GM18868 (cell line): ENCODE measurements around the gene SUN2.
A peak's percentile ranks its signal among the peaks of the same experiment; 100 is the strongest.

ENCODE experiments used
- ATAC-seq: cut with Tn5 transposase; IDR thresholded peaks from one replicate; pipeline ENCODE4 v1.9.1; 2021; ENCODE audit warnings: mild to moderate bottlenecking, moderate library complexity; ENCODE audit not compliant: unreplicated experiment

Gene SUN2

GRCh38 chr22:38777087-38777671 lies 21.4 kb upstream of the SUN2 start:
- ATAC-seq: no peak

- no peak for ATAC-seq
These were observed 20.3 kb upstream of the SUN2 start for GRCh38 chr22:38776086-38776485.

- no peak for ATAC-seq
These were observed 19.9 kb upstream of the SUN2 start for GRCh38 chr22:38775656-38776055.

DNA sequence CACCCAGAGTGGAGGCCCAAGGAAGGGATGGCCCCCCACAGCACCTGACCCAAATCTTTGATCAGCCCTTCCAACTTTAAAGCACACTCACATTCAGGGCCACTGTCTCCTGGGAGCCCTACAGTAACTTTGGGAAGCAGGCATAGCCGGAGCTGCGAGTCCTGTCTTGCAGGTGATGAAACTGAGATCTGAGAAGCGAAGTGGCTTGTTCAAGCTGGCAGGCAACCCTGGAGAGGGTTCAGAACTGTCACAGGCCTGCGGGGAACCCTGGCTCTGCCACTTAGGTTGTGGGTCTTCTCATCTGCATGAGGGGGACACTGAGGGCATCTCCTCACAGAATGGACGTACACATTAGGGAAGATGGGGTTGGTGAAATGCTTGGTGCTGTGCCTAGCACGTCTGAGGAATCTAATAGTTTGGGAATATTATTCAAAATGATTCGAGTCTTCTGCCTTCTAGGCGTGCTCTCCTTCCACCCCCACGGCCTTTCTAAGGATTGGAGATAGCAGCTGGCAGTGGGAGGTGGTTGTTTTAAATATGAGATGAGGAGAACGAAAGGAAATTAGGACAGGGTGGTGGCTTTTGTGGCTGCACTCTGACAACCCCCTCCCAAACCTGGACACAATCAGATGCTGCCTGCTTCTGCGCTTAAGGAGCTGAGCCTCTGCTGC lies 18.8 kb upstream of the SUN2 start:
- ATAC-seq: no peak

DNA sequence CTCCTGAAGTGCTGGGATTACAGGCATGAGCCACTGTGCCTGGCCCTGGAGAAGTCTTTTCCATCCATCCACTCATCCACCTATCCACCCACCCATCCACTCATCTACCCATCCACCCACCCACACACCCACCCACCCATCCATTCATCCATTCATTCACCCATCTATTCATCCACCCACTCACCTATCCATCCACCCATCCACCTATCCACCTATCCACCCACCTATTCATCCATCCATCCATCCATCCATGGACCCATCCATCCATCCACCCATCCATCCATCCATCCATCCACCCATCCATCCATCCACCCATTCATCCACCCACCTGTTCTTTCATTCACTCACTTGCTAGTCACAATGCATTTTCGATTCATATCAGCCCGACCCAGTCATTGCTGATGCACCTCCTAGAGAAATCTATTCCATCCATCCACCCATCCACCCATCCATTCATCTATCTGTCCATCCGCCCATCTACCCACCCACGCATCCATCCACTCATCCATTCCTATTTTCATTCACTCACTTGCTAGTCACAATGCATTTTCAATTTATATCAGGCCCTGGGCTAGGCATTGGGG lies 17.7 kb upstream of the SUN2 start:
- no peak for ATAC-seq

DNA sequence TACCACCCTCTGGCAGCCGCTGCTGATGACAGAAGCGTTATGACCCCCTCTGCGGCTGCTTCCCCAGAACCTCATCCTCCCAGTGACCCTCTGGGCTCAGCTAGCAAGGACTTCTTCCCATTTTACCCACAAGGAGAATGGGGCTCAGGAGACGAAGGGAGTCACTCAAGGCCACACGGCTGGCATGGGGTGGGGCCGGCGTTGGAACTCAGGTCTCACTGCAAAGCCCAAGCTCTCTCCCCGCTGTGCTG lies 16.8 kb upstream of the SUN2 start:
- ATAC-seq: no peak

DNA sequence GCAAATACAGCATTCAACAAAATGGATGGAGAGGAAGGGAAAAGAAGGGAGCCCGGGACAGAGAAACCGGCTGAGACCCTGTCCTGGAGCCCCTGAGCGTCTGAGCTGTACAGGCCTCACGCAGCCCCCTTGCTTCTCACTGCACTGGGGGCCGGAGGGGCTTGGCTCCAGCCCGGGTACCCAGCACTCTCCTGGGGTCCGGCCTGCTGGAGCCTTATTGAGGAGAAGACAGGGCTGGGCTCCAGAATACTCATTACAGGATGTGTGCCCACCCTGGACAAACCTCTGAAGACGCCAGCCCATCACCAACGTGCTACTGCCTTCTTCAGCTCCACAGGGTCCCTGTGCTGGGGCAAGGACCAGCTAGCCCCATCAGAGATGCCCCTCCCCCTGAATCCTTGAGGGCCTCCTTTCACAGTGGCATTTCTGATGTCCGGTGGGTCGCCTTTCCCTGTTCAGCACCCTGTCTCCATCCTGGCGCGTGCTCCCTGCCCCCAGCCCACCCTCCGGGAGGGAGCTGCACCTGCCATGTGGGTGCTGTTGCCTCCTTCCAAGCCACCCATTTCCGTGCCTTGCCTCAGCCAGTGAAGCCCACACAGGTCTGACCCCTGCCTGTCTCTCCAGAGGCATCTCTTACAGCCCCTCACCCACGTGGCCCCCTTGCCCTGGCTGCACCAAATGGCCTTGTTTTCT lies 14.6 kb upstream of the SUN2 start:
- no peak for ATAC-seq

DNA sequence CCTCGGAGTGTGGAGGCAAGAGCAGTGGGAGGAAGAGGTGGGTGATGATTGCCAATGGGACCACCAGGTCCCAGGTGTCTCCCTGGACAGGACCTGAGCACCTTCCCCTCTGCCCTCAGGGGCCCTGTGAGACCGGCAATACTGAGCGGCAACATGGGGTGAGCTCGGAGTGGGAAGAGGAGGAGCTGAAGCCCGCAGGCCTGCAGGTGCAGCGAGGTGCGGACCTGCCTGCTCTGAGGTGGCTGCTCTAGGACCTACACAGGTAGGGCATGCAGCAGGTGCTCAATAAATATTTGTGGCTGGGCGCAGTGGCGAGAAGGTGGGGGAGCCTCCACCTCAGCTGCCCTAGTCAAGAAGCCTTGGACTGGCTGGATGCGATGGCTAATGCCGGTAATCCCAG lies 12.2 kb upstream of the SUN2 start:
- no peak for ATAC-seq

GRCh38 chr22:38767313-38767712 lies 11.5 kb upstream of the SUN2 start:
- no peak for ATAC-seq

DNA sequence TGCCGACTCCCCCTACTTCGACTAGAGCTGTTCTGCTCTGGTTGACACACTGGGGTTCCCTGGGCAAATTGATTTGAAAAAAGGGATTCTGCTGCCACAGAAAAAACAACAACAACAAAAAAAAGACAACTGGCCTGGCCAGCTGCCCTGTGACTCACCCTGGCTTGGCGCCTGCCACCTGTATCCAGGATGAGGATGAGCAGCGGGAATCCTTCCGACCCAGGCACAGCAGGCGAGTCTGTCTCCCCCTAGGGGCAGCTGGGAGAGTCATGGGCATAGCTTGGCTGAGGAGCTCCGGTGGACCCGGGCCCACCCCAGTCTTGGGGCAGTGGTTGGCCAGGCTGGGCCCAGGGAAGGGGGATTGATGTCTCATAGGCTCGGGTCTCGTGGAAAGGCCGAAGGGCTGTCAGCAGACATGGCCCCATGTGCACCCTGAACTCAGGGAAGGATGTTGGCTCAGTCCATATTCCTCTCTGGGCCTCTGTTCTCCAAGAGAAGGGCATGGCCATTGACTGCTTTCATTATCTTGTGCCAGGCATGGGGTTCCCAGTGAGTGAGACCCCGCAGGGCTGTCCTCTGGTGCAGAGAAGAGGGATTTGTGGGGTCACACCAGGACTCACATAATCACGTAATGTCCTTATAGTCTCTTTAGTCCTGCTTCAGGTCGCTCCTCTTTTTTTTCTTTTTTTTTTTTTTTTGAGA lies 10.4 kb upstream of the SUN2 start:
- no peak for ATAC-seq

DNA sequence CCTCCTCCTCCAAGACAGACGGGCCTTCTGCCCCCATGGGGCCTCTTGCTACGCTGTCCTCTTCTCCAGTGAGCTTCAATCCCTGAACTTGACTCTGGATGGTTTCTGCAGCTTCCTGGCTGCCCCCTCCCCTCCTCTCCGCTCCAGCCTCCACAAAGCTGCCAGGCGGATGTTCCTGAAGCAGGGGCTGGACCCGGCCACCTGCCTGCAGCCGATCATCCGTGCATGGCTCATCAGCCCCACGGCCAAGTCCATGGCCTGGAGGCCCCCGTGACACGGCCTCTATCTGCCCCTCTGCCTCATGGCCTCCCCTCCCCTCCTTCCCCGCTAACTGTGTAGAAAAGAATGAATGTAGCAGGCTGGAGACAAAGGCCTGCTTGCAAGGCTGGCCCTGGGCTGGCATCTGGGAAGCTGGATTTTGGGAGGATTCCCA lies 6.8 kb upstream of the SUN2 start:
- no peak for ATAC-seq

GRCh38 chr22:38761202-38762162 lies 5.7 kb upstream of the SUN2 start:
- ATAC-seq: no peak

GRCh38 chr22:38760477-38761201 lies 4.8 kb upstream of the SUN2 start:
- no peak for ATAC-seq

DNA sequence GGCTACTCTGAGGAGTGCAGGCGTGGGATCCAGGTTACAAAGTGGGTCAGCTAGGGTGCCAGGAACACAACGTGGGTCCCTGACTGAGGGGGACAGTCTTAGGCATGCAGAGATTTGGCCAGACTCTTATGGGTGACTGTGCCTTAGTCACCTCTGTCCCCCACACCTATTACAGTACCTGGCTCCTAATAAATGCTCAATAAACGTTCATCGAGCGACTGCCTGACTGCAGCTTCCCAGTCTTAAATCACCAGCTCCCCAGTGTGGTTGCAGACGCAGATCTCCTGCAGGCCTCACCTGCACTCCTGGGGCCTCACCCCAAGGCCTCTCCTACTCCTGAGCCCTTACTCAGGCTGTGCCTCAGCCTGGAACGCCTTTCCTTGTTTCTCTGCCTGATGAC lies 3.2 kb upstream of the SUN2 start:
- no peak for ATAC-seq

DNA sequence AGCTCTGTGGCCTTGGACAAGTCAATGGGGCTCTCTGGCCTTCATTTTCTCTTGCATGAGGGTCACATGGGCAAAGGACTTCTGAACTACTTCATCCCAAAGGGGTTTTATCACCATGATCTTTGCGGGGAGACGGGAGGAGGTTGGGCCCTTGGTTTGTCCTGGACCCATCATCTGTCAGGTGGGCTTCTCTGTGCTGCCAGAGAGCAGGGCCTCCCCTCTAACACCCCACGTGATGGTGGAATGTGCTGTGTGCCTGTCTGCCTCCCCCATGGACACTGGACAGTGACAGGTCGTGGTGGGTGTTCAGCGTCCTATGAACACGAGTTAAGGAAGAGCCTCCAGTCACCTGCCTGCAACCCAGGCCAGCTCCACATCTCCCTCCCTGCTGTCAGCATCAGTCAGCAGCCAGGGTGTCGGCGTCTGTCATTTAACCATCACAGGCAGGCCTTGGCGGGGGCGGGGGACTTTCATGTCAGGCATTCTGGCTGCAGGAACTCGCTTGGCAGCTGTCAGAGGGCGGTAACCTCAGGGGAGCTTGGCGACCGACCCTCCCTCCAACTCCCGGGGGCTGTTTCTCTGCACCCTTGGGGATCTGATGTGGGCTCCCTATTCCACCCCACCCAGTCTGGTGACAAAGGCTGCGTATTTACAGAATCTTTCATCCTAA lies 2.6 kb upstream of the SUN2 start:
- no peak for ATAC-seq

GRCh38 chr22:38757464-38757757 lies 1.6 kb upstream of the SUN2 start:
- ATAC-seq: no peak

DNA sequence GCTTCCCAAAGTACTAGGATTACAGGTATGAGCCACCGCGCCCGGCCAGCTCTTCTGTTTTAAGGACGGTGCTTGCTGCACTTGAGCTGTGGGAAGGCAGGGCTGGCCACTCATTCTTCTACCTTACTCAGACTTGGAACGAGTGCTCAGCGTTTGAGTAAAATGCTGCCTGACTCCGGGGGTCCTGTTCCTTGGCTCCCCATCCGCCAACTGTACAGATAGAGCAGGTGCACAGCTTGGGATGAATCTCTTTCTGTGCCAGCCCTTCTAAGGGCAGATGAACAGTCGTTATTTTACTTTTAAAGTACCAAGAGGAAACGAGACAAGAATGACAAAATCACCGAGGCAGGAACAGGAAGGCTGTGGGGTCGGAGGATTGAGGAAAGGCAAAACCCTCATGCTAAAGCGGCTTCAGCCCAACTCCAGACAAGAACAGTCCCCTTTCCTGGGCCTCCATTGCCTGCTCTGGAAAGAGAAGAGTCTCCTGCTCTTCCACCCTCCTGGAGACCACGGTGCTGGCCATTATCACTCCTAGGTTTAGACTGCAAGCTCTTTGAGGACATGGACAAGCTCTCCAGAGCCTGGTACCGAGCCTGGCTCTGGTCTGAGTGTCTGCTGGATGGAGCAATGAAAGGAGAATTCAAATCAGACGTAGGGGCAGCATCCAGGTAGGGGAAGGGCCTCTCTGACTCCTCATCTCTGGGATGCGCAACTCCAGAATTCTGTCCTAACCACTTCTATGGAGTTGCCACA lies 1.1 kb upstream of the SUN2 start:
- ATAC-seq: no peak

DNA sequence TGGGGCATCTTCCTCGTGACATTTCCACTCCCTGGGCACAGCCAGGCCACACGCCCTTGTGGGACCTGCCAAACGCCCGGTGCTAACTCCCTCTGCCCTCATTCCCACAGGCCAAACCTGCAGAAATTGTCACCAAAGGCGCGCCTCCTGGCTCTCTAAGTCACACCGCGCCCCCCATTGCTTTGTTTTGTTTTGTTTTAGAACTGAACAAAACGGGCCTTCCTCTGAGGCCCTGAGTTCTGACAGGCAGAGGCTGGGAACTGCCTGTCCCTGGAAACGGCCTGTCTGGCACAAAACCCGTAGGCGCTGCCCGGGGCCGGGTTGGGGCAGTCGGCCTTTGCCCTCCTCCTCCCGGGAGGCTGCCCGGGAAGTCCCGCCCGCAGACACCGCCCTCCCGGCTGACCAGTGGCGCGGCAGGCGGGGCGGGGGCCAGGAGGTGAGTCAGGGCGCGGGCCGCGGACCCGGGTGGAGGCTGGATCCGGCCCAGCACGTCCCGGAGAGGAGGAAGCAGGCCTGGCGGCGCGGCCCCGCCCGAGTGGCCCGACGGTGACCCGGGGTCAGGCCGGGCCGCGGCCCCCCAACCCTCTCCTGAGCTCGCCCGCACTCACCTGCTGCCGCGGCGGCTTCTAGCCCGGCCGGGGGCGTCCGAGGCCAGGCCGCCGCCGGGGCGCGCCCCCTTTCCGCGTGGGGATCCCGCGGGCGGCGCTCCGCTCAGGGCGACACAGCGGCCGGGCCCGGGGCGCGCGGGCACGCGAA lies 465 bp downstream of the SUN2 start:
- ATAC-seq: peak; percentile 24
